Activated T-helper 2 cell treated with anti-CD3 and anti-CD28 coated beads, Interferon-gamma antibody, Interleukin-2, Interleukin-4, amounts not matched to agents 10 μg/mL and 5 μg/mL and 100 μg/mL, durations not matched to agents 14 hours and 24 hours and 36 hours (primary cell): ENCODE results near the gene MAF. TPM values are rescaled to one million over a fixed set of nuclear protein-coding genes. Genes with fewer than 3 reads are reported as not detected.

ENCODE experiments used
- DNase-seq: peaks from one replicate; pipeline ENCODE4 v3.0.0; 2021; ENCODE audit warnings: low spot score
- H3K27ac Mint-ChIP-seq: one replicate; pipeline ENCODE4 v1.8.0; 2021; ENCODE audit warnings: mixed read lengths
- H3K27me3 Mint-ChIP-seq: one replicate; pipeline ENCODE4 v1.8.0; 2021; ENCODE audit warnings: low read depth, mixed read lengths
- H3K36me3 Mint-ChIP-seq: one replicate; pipeline ENCODE4 v1.8.0; 2021; ENCODE audit warnings: low read depth, mixed read lengths
- H3K4me1 Mint-ChIP-seq: one replicate; pipeline ENCODE4 v1.8.0; 2021; ENCODE audit warnings: low read depth, mixed read lengths
- H3K4me3 Mint-ChIP-seq: one replicate; pipeline ENCODE4 v1.8.0; 2021; ENCODE audit warnings: low read depth, mild to moderate bottlenecking, moderate library complexity, mixed read lengths
- H3K9me3 Mint-ChIP-seq: one replicate; pipeline ENCODE4 v1.8.0; 2021; ENCODE audit warnings: mixed read lengths
- intact Hi-C: fragments of 100-400 bp; cut with micrococcal nuclease; formaldehyde crosslinking; loops from one replicate; pipeline ENCODE4 v1.15.1; 2023
- total RNA-seq: library from RNA; stranded (reverse); gene quantifications from 2 replicates; pipeline ENCODE4 v1.2.3, GENCODE V29; 2022

Gene MAF
- total RNA-seq, 1 donor from 2014 or later: 74.2 TPM

- Mint-ChIP-seq H3K27me3 (no peaks in the 10 kb centered on the region), H3K36me3 (peaks cover 63% of the 10 kb centered on the region), H3K4me3 (peak overlapping the region; percentile 87), H3K4me1 (peaks cover 42% of the 10 kb centered on the region), H3K27ac (peak overlapping the region; percentile 89), H3K9me3 (no peaks in the 10 kb centered on the region)
- intact Hi-C loops: loop anchor here (2.0 to 10.0 kb wide), 3 partner anchors 143 to 329 kb away; no protein-coding TSS in a partner anchor
- no peak for DNase-seq
Observed at GRCh38 chr16:79597277-79598062, 3.1 kb downstream of the MAF start.

GRCh38 chr16:79595931-79596450, 4.5 kb downstream of the MAF start:
- peaks cover 75% of the 10 kb centered on the region for H3K36me3 Mint-ChIP-seq
- intact Hi-C loops: loop anchor here (10.0 kb wide), 1 partner anchor 141 kb away; no protein-coding TSS in a partner anchor

GRCh38 chr16:79595231-79595641, 5.3 kb downstream of the MAF start:
- Mint-ChIP-seq H3K27me3 (peaks cover 7% of the 10 kb centered on the region), H3K4me1 (peaks cover 35% of the 10 kb centered on the region), H3K9me3 (no peaks in the 10 kb centered on the region), H3K27ac (peak overlapping the region; percentile 74), H3K36me3 (peaks cover 75% of the 10 kb centered on the region), H3K4me3 (peak overlapping the region; percentile 87)
- no peak for DNase-seq
- intact Hi-C loops: loop anchor here (10.0 kb wide), 1 partner anchor 140 kb away; no protein-coding TSS in a partner anchor

More at GRCh38 chr16:79595931-79596450, 4.5 kb downstream of the MAF start:
- peak overlapping the region; percentile 74 for H3K27ac Mint-ChIP-seq
- no peak for DNase-seq
- peaks cover 35% of the 10 kb centered on the region for H3K4me1 Mint-ChIP-seq
- H3K9me3 Mint-ChIP-seq: no peaks in the 10 kb centered on the region
- peaks cover 2% of the 10 kb centered on the region for H3K27me3 Mint-ChIP-seq
- H3K4me3 Mint-ChIP-seq: peak overlapping the region; percentile 87

GRCh38 chr16:79593754-79594153, 6.8 kb downstream of the MAF start:
- H3K36me3 Mint-ChIP-seq: peaks cover 70% of the 10 kb centered on the region
- no peak for DNase-seq
- no peak overlapping the region for H3K27ac Mint-ChIP-seq
- intact Hi-C loops: loop anchor here (10.0 kb wide), 1 partner anchor 139 kb away; no protein-coding TSS in a partner anchor
- peaks cover 14% of the 10 kb centered on the region for H3K27me3 Mint-ChIP-seq
- H3K9me3 Mint-ChIP-seq: no peaks in the 10 kb centered on the region
- peaks cover 43% of the 10 kb centered on the region for H3K4me1 Mint-ChIP-seq
- H3K4me3 Mint-ChIP-seq: no peak overlapping the region

GRCh38 chr16:79593074-79593531, 7.4 kb downstream of the MAF start:
- peaks cover 15% of the 10 kb centered on the region for H3K27me3 Mint-ChIP-seq
- no peaks in the 10 kb centered on the region for H3K9me3 Mint-ChIP-seq
- peaks cover 64% of the 10 kb centered on the region for H3K36me3 Mint-ChIP-seq
- no peak overlapping the region for H3K27ac Mint-ChIP-seq
- intact Hi-C loops: loop anchor here (10.0 kb wide), 1 partner anchor 138 kb away; no protein-coding TSS in a partner anchor
- no peak overlapping the region for H3K4me3 Mint-ChIP-seq
- H3K4me1 Mint-ChIP-seq: peaks cover 42% of the 10 kb centered on the region
- DNase-seq: no peak

- Mint-ChIP-seq H3K9me3 (no peaks in the 10 kb centered on the region), H3K27ac (no peak overlapping the region), H3K36me3 (peaks cover 55% of the 10 kb centered on the region), H3K4me1 (peaks cover 39% of the 10 kb centered on the region), H3K27me3 (peaks cover 22% of the 10 kb centered on the region), H3K4me3 (no peak overlapping the region)
- intact Hi-C loops: loop anchor here (10.0 kb wide), 1 partner anchor 137 kb away; no protein-coding TSS in a partner anchor
- DNase-seq: no peak
Observed at GRCh38 chr16:79592186-79592585, 8.4 kb downstream of the MAF start.

- peaks cover 33% of the 10 kb centered on the region for H3K27me3 Mint-ChIP-seq
- intact Hi-C loops: loop anchor here (10.0 kb wide), 1 partner anchor 135 kb away; no protein-coding TSS in a partner anchor
- H3K4me3 Mint-ChIP-seq: peak overlapping the region; percentile 22
- no peak for DNase-seq
- H3K36me3 Mint-ChIP-seq: peaks cover 33% of the 10 kb centered on the region
- H3K27ac Mint-ChIP-seq: no peak overlapping the region
- H3K9me3 Mint-ChIP-seq: no peaks in the 10 kb centered on the region
- H3K4me1 Mint-ChIP-seq: peaks cover 19% of the 10 kb centered on the region
Observed at GRCh38 chr16:79589601-79590102, 10.9 kb downstream of the MAF start.

GRCh38 chr16:79587897-79588296, 12.6 kb downstream of the MAF start:
- Mint-ChIP-seq H3K4me1 (peaks cover 11% of the 10 kb centered on the region), H3K36me3 (peaks cover 16% of the 10 kb centered on the region), H3K27ac (no peak overlapping the region), H3K9me3 (no peaks in the 10 kb centered on the region), H3K4me3 (no peak overlapping the region), H3K27me3 (peaks cover 42% of the 10 kb centered on the region)
- no peak for DNase-seq
- intact Hi-C loops: no loop called here

GRCh38 chr16:79587296-79587695, 13.2 kb downstream of the MAF start:
- Mint-ChIP-seq H3K4me3 (no peak overlapping the region), H3K4me1 (peaks cover 9% of the 10 kb centered on the region), H3K27ac (no peak overlapping the region), H3K27me3 (peaks cover 44% of the 10 kb centered on the region), H3K36me3 (peaks cover 10% of the 10 kb centered on the region), H3K9me3 (no peaks in the 10 kb centered on the region)
- intact Hi-C loops: no loop called here
- DNase-seq: no peak

GRCh38 chr16:79582789-79583188, 17.7 kb downstream of the MAF start:
- Mint-ChIP-seq H3K27ac (no peak overlapping the region), H3K27me3 (peaks cover 50% of the 10 kb centered on the region), H3K36me3 (no peaks in the 10 kb centered on the region), H3K9me3 (no peaks in the 10 kb centered on the region), H3K4me1 (no peaks in the 10 kb centered on the region), H3K4me3 (no peak overlapping the region)
- intact Hi-C loops: no loop called here
- no peak for DNase-seq

GRCh38 chr16:79580453-79581191, 19.9 kb downstream of the MAF start:
- peaks cover 56% of the 10 kb centered on the region for H3K27me3 Mint-ChIP-seq

GRCh38 chr16:79576602-79577001, 23.9 kb downstream of the MAF start:
- intact Hi-C loops: no loop called here
- H3K27ac Mint-ChIP-seq: no peak overlapping the region
- DNase-seq: no peak
- H3K4me3 Mint-ChIP-seq: no peak overlapping the region
- H3K36me3 Mint-ChIP-seq: no peaks in the 10 kb centered on the region
- H3K27me3 Mint-ChIP-seq: peaks cover 60% of the 10 kb centered on the region
- H3K9me3 Mint-ChIP-seq: no peaks in the 10 kb centered on the region
- H3K4me1 Mint-ChIP-seq: no peaks in the 10 kb centered on the region

More at GRCh38 chr16:79580453-79581191, 19.9 kb downstream of the MAF start:
- DNase-seq: no peak
- Mint-ChIP-seq H3K27ac (no peak overlapping the region), H3K9me3 (no peaks in the 10 kb centered on the region), H3K4me3 (no peak overlapping the region), H3K36me3 (no peaks in the 10 kb centered on the region), H3K4me1 (no peaks in the 10 kb centered on the region)
- intact Hi-C loops: no loop called here
